Stimulated activated CD4-positive, alpha-beta T cell treated with anti-CD3 and anti-CD28 coated beads, Interleukin-15, amount 100 ng/mL, for 1 hour (primary cell): ENCODE measurements around the gene CAPN12.
A peak's percentile ranks its signal among the peaks of the same experiment; 100 is the strongest.

Experiments used
- DNase-seq, 2 donors: peaks; one replicate each; pipeline ENCODE4 v3.0.0-alpha.2; 2020; ENCODE audit warnings: low read depth in 1 of 2, low spot score in 1 of 2

Gene CAPN12

GRCh38 chr19:38739440-38740256, 4.6 kb downstream of the CAPN12 start:
- no peak for DNase-seq

GRCh38 chr19:38737921-38738737, 6.1 kb downstream of the CAPN12 start:
- DNase-seq, result no peak

- DNase-seq, result no peak
These were observed 6.9 kb downstream of the CAPN12 start for GRCh38 chr19:38737281-38737865.

- peak; percentile 39 to 58 for DNase-seq
These were observed 7.6 kb downstream of the CAPN12 start for GRCh38 chr19:38736413-38737280.

GRCh38 chr19:38736036-38736412, 8.2 kb downstream of the CAPN12 start:
- DNase-seq, result peak in 1 of 2 donors; percentile 44

- no peak for DNase-seq
These were observed 9.0 kb downstream of the CAPN12 start for GRCh38 chr19:38735257-38735686.

- DNase-seq, result no peak
These were observed 9.6 kb downstream of the CAPN12 start for GRCh38 chr19:38734426-38735256.

- DNase-seq, result no peak
These were observed 10.2 kb downstream of the CAPN12 start for GRCh38 chr19:38734176-38734425.

GRCh38 chr19:38733493-38734175, 10.6 kb downstream of the CAPN12 start:
- no peak for DNase-seq

GRCh38 chr19:38733241-38733492, 11.1 kb downstream of the CAPN12 start:
- no peak for DNase-seq

- DNase-seq, result no peak
These were observed 12.5 kb downstream of the CAPN12 start for GRCh38 chr19:38731654-38732301.

- DNase-seq, result no peak
These were observed 13.3 kb downstream of the CAPN12 start for GRCh38 chr19:38730731-38731589.

GRCh38 chr19:38730470-38730730, 13.9 kb downstream of the CAPN12 start:
- no peak for DNase-seq

GRCh38 chr19:38729653-38730469, 14.4 kb downstream of the CAPN12 start:
- peak; percentile 58 to 72 for DNase-seq

GRCh38 chr19:38728752-38729541, 15.3 kb downstream of the CAPN12 start:
- DNase-seq, result no peak

- no peak for DNase-seq
These were observed 16.2 kb downstream of the CAPN12 start for GRCh38 chr19:38727868-38728660.
